Measurements from ENCODE around the gene ANKRD28. TPM values are rescaled to one million over a fixed set of nuclear protein-coding genes. Genes with fewer than 3 reads are reported as not detected.

ANKRD28 gene
- total RNA-seq, 1 experiment from 2014 or later, result 89.3 TPM

- CTCF ChIA-PET, result no interaction called here
- H3K4me1 ChIP-seq (ENCODE audit: control insufficient read depth, insufficient read depth, low read length), result no peaks in the 10 kb centered on the region; the same call in 1 of the 2 replicates
- no peak for DNase-seq (ENCODE audit: low read depth, low spot score)
- intact Hi-C loops (cut with micrococcal nuclease; ENCODE audit: unreplicated experiment) (no loop called here), in situ Hi-C loops (cut with HindIII; ENCODE audit: low pct_unique_long_range_greater_than_20kb, low sequenced_read_pairs) (no loop called here)
- H3K27me3 ChIP-seq (ENCODE audit: control insufficient read depth, insufficient read depth, low read length), result no peaks in the 10 kb centered on the region
- peaks cover 36% of the 10 kb centered on the region for H3K36me3 ChIP-seq (ENCODE audit: control insufficient read depth, insufficient read depth, low read length)
- TF ChIP-seq CTCF (IDR thresholded peaks at IDR 0.05) (no peak), SIN3A (IDR thresholded peaks at IDR 0.05; ENCODE audit: borderline replicate concordance, insufficient read depth, low read depth, low read length) (no peak), POLR2AphosphoS5 (IDR thresholded peaks at IDR 0.05; ENCODE audit: low read depth, low read length) (no peak), TCF7L2 (IDR thresholded peaks at IDR 0.05; ENCODE audit: low read depth, low read length) (no peak)
- TF ChIP-seq, protein P1, sequence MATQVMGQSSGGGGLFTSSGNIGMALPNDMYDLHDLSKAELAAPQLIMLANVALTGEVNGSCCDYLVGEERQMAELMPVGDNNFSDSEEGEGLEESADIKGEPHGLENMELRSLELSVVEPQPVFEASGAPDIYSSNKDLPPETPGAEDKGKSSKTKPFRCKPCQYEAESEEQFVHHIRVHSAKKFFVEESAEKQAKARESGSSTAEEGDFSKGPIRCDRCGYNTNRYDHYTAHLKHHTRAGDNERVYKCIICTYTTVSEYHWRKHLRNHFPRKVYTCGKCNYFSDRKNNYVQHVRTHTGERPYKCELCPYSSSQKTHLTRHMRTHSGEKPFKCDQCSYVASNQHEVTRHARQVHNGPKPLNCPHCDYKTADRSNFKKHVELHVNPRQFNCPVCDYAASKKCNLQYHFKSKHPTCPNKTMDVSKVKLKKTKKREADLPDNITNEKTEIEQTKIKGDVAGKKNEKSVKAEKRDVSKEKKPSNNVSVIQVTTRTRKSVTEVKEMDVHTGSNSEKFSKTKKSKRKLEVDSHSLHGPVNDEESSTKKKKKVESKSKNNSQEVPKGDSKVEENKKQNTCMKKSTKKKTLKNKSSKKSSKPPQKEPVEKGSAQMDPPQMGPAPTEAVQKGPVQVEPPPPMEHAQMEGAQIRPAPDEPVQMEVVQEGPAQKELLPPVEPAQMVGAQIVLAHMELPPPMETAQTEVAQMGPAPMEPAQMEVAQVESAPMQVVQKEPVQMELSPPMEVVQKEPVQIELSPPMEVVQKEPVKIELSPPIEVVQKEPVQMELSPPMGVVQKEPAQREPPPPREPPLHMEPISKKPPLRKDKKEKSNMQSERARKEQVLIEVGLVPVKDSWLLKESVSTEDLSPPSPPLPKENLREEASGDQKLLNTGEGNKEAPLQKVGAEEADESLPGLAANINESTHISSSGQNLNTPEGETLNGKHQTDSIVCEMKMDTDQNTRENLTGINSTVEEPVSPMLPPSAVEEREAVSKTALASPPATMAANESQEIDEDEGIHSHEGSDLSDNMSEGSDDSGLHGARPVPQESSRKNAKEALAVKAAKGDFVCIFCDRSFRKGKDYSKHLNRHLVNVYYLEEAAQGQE (IDR thresholded peaks at IDR 0.05; ENCODE audit: insufficient read depth in 1 of 2, low read depth in 2 of 2, low read length in 1 of 2), result no peak
- H3K4me3 ChIP-seq (ENCODE audit: low read depth in 2 of 2, low read length in 2 of 2), result no peak overlapping the region
- ATAC-seq, result no peak
- no peaks in the 10 kb centered on the region for H3K9me3 ChIP-seq (ENCODE audit: control insufficient read depth, insufficient read depth, low read depth, low read length)
- H3K27ac ChIP-seq (ENCODE audit: low read length), result peak overlapping the region; percentile 34; the same call in 1 of the 2 replicates
- BruUV-seq (replicated peaks), result no TSS peak
- POLR2A ChIA-PET, result no interaction called here
Measured at GRCh38 chr3:15676259-15676658, 121.5 kb downstream of the ANKRD28 start.

DNA sequence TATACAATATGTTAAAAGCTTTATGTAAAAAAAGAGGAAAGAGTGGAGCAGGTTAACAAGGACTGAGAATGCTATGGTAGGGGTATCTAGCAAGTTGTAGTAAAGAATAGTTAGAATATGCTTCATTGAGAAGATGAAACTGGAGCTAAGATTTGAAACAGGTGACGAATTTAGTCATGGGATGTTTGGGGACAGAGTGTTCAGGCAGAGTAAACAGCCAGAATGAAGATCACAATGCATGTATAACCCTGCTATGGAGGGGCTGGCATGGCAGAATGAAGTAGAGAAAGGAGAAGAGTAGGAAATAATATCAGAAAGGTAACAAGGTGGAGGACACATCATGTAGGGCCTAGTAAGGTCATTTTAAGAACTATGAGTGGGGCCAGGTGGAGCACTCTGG, 124.2 kb downstream of the ANKRD28 start:
- H3K27ac ChIP-seq (ENCODE audit: low read length), result peak overlapping the region; percentile 48; the same call in 1 of the 2 replicates
- BruUV-seq (replicated peaks), result no TSS peak
- H3K27me3 ChIP-seq (ENCODE audit: control insufficient read depth, insufficient read depth, low read length), result no peaks in the 10 kb centered on the region
- in situ Hi-C loops (cut with HindIII; ENCODE audit: low pct_unique_long_range_greater_than_20kb, low sequenced_read_pairs) (no loop called here), intact Hi-C loops (cut with micrococcal nuclease; ENCODE audit: unreplicated experiment) (no loop called here)
- no peaks in the 10 kb centered on the region for H3K9me3 ChIP-seq (ENCODE audit: control insufficient read depth, insufficient read depth, low read depth, low read length)
- TF ChIP-seq POLR2AphosphoS5 (IDR thresholded peaks at IDR 0.05; ENCODE audit: low read depth, low read length), result no peak
- TF ChIP-seq, protein P1 (IDR thresholded peaks at IDR 0.05; ENCODE audit: insufficient read depth in 1 of 2, low read depth in 2 of 2, low read length in 1 of 2), result no peak
- TF ChIP-seq SIN3A (IDR thresholded peaks at IDR 0.05; ENCODE audit: borderline replicate concordance, insufficient read depth, low read depth, low read length), result no peak
- TF ChIP-seq TCF7L2 (IDR thresholded peaks at IDR 0.05; ENCODE audit: low read depth, low read length), result no peak
- no peak for TF ChIP-seq CTCF (IDR thresholded peaks at IDR 0.05)
- H3K4me1 ChIP-seq (ENCODE audit: control insufficient read depth, insufficient read depth, low read length), result no peaks in the 10 kb centered on the region; the same call in 1 of the 2 replicates
- H3K36me3 ChIP-seq (ENCODE audit: control insufficient read depth, insufficient read depth, low read length), result peaks cover 35% of the 10 kb centered on the region
- CTCF ChIA-PET, result no interaction called here
- no peak overlapping the region for H3K4me3 ChIP-seq (ENCODE audit: low read depth in 2 of 2, low read length in 2 of 2)
- no peak for ATAC-seq
- no peak for DNase-seq (ENCODE audit: low read depth, low spot score)
- POLR2A ChIA-PET, result no interaction called here
